ENCODE results near the gene CSRNP3.

Gene CSRNP3

DNA sequence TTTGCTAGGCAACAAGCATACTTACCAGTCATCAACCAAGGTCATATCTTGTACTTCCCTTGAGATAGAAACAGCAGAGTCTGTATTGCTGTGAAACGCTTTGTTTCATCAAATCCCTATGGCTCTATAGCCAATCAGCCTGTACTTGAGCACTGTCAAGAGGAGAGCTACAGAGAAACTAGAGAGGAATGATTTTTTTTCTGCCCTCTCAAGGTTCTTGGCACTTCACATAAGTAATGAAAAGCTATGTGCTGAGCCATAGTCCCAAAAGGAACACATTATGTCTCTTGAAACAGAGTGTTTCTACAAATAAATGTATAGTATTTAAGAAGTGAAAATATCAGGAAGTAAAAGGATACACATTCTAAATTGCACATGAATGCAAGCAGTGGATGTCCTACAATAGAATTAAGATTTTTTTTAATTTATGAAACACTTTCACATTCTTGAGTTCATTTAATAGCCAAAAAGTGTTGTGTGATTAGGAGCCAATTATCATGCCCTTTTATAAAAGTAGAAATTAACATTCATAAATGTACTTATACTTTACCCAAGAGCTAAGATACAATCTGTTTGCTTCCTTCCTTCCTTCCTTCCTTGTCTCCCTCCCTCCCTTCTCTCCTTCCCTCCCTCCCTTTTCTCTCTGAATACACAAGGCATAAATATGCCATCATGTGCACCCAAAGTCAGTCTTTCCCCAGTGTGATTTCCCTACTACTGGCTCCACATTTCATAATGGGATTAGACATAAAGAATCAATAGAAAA lies 131.8 kb downstream of the CSRNP3 start (continued):
- TF ChIP-seq, protein P1, sequence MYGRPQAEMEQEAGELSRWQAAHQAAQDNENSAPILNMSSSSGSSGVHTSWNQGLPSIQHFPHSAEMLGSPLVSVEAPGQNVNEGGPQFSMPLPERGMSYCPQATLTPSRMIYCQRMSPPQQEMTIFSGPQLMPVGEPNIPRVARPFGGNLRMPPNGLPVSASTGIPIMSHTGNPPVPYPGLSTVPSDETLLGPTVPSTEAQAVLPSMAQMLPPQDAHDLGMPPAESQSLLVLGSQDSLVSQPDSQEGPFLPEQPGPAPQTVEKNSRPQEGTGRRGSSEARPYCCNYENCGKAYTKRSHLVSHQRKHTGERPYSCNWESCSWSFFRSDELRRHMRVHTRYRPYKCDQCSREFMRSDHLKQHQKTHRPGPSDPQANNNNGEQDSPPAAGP (tag by site-specific recombination; IDR thresholded peaks at IDR 0.05): no peak
- TF ChIP-seq ZNF184 (tag by site-specific recombination; IDR thresholded peaks at IDR 0.05): no peak

DNA sequence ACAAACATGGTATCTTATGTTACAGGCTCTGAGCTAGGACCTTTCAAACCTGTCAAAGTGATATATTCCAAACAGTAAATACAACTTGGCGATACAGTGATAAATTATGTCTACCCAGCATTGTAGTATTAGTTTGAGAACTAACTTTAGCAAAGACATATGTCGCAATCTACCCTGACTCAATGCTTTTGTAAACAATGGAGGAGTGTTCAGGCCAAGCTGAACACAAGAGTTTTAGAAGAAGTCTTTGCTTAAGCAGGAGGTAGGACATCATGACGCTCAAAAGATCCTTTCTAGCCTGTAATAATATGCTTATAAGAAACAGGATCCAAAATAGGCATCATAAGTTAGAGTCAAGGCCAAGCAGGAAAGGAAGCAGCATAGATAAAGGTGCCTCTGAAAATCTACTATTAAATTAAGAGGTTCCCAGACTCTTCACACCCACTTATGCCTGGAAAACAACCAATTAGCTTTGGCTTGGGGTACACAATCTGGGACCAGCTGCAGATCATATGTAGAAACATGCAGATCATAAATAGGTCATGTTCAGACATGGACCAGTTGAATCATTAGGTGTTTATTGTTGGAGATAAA lies 132.5 kb downstream of the CSRNP3 start:
- Histone ChIP-seq H3K9me3 (ENCODE audit: control insufficient read depth, insufficient read depth, low read depth, low read length) (no peaks in the 10 kb centered on the region), H3K27ac (ENCODE audit: extremely low read depth, low read depth, low read length) (no peak overlapping the region), H3K4me1 (ENCODE audit: control insufficient read depth, insufficient read depth, low read length) (peaks cover 2% of the 10 kb centered on the region; the same call in 1 of the 2 replicates), H3K36me3 (ENCODE audit: control insufficient read depth in 2 of 2, insufficient read depth in 1 of 2, low read length in 2 of 2) (no peaks in the 10 kb centered on the region), H3K4me3 (ENCODE audit: low read depth, low read length) (no peak overlapping the region)
- POLR2A ChIA-PET: no interaction called here
- CTCF ChIA-PET: no interaction called here
- TF ChIP-seq FEZF1 (tag by site-specific recombination; IDR thresholded peaks at IDR 0.05) (no peak), TRIM28 (IDR thresholded peaks at IDR 0.05; ENCODE audit: borderline replicate concordance, low read length) (peak; percentile 59; the same call in 1 of the 2 replicates), ZNF501 (tag by site-specific recombination; IDR thresholded peaks at IDR 0.05) (no peak), BCL11B (tag by site-specific recombination; IDR thresholded peaks at IDR 0.05; ENCODE audit: low read depth) (no peak), ZNF214 (tag by site-specific recombination; IDR thresholded peaks at IDR 0.05; ENCODE audit: borderline replicate concordance) (no peak), ZNF707 (tag by site-specific recombination; IDR thresholded peaks at IDR 0.05) (no peak), ZNF202 (tag by site-specific recombination; IDR thresholded peaks at IDR 0.05; ENCODE audit: borderline replicate concordance) (no peak), SP2 (tag by site-specific recombination; IDR thresholded peaks at IDR 0.05) (no peak)

DNA sequence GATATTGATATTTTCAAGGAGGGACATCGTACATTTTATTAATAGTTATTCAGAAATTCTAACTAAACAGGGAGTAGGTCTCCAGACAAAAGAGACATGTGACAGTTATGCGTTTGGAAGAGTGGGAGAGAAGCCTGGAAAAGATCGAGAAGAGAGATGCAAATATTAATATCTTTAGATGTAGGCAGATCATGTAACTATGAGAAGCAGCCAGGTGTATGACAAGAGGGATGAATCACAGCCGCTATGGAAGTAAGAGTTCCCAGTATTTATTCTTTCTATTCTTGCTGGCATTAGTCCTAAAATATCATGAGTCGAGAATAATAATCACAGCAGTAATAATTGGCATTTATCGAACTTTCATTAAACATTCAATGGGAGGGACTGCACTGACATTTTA lies 140.2 kb downstream of the CSRNP3 start:
- Histone ChIP-seq H3K4me1 (ENCODE audit: control insufficient read depth, insufficient read depth, low read length) (peaks cover 4% of the 10 kb centered on the region), H3K36me3 (ENCODE audit: control insufficient read depth in 2 of 2, insufficient read depth in 1 of 2, low read length in 2 of 2) (no peaks in the 10 kb centered on the region), H3K4me3 (ENCODE audit: low read depth, low read length) (no peak overlapping the region), H3K9me3 (ENCODE audit: control insufficient read depth, insufficient read depth, low read depth, low read length) (no peaks in the 10 kb centered on the region), H3K27ac (ENCODE audit: extremely low read depth, low read depth, low read length) (no peak overlapping the region)
- POLR2A ChIA-PET: no interaction called here
- CTCF ChIA-PET: no interaction called here
- TF ChIP-seq KLF1 (tag by site-specific recombination; IDR thresholded peaks at IDR 0.05): no peak
- no peak for TF ChIP-seq KLF8 (tag by site-specific recombination; IDR thresholded peaks at IDR 0.05)
- no peak for TF ChIP-seq ZNF292 (tag by site-specific recombination; IDR thresholded peaks at IDR 0.05; ENCODE audit: borderline replicate concordance, low read depth)
- no peak for TF ChIP-seq ZNF558 (tag by site-specific recombination; IDR thresholded peaks at IDR 0.05)
- TF ChIP-seq, protein P2, sequence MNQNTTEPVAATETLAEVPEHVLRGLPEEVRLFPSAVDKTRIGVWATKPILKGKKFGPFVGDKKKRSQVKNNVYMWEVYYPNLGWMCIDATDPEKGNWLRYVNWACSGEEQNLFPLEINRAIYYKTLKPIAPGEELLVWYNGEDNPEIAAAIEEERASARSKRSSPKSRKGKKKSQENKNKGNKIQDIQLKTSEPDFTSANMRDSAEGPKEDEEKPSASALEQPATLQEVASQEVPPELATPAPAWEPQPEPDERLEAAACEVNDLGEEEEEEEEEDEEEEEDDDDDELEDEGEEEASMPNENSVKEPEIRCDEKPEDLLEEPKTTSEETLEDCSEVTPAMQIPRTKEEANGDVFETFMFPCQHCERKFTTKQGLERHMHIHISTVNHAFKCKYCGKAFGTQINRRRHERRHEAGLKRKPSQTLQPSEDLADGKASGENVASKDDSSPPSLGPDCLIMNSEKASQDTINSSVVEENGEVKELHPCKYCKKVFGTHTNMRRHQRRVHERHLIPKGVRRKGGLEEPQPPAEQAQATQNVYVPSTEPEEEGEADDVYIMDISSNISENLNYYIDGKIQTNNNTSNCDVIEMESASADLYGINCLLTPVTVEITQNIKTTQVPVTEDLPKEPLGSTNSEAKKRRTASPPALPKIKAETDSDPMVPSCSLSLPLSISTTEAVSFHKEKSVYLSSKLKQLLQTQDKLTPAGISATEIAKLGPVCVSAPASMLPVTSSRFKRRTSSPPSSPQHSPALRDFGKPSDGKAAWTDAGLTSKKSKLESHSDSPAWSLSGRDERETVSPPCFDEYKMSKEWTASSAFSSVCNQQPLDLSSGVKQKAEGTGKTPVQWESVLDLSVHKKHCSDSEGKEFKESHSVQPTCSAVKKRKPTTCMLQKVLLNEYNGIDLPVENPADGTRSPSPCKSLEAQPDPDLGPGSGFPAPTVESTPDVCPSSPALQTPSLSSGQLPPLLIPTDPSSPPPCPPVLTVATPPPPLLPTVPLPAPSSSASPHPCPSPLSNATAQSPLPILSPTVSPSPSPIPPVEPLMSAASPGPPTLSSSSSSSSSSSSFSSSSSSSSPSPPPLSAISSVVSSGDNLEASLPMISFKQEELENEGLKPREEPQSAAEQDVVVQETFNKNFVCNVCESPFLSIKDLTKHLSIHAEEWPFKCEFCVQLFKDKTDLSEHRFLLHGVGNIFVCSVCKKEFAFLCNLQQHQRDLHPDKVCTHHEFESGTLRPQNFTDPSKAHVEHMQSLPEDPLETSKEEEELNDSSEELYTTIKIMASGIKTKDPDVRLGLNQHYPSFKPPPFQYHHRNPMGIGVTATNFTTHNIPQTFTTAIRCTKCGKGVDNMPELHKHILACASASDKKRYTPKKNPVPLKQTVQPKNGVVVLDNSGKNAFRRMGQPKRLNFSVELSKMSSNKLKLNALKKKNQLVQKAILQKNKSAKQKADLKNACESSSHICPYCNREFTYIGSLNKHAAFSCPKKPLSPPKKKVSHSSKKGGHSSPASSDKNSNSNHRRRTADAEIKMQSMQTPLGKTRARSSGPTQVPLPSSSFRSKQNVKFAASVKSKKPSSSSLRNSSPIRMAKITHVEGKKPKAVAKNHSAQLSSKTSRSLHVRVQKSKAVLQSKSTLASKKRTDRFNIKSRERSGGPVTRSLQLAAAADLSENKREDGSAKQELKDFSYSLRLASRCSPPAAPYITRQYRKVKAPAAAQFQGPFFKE (tag by site-specific recombination; IDR thresholded peaks at IDR 0.05; ENCODE audit: borderline replicate concordance): no peak
- TF ChIP-seq ZNF623 (tag by site-specific recombination; IDR thresholded peaks at IDR 0.05): no peak
- TF ChIP-seq, protein P3, sequence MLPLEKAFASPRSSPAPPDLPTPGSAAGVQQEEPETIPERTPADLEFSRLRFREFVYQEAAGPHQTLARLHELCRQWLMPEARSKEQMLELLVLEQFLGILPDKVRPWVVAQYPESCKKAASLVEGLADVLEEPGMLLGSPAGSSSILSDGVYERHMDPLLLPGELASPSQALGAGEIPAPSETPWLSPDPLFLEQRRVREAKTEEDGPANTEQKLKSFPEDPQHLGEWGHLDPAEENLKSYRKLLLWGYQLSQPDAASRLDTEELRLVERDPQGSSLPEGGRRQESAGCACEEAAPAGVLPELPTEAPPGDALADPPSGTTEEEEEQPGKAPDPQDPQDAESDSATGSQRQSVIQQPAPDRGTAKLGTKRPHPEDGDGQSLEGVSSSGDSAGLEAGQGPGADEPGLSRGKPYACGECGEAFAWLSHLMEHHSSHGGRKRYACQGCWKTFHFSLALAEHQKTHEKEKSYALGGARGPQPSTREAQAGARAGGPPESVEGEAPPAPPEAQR (tag by site-specific recombination; IDR thresholded peaks at IDR 0.05): no peak
- TF ChIP-seq ZNF600 (tag by site-specific recombination; IDR thresholded peaks at IDR 0.05): no peak
- no peak for TF ChIP-seq ZNF560 (tag by site-specific recombination; IDR thresholded peaks at IDR 0.05; ENCODE audit: borderline replicate concordance)
- TF ChIP-seq, protein P4, sequence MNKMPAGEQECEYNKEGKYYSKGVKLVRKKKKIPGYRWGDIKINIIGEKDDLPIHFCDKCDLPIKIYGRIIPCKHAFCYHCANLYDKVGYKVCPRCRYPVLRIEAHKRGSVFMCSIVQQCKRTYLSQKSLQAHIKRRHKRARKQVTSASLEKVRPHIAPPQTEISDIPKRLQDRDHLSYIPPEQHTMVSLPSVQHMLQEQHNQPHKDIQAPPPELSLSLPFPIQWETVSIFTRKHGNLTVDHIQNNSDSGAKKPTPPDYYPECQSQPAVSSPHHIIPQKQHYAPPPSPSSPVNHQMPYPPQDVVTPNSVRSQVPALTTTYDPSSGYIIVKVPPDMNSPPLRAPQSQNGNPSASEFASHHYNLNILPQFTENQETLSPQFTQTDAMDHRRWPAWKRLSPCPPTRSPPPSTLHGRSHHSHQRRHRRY (tag by site-specific recombination; IDR thresholded peaks at IDR 0.05): no peak
- TF ChIP-seq, protein P5, sequence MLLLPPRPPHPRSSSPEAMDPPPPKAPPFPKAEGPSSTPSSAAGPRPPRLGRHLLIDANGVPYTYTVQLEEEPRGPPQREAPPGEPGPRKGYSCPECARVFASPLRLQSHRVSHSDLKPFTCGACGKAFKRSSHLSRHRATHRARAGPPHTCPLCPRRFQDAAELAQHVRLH (tag by site-specific recombination; IDR thresholded peaks at IDR 0.05): no peak
- TF ChIP-seq, protein P6, sequence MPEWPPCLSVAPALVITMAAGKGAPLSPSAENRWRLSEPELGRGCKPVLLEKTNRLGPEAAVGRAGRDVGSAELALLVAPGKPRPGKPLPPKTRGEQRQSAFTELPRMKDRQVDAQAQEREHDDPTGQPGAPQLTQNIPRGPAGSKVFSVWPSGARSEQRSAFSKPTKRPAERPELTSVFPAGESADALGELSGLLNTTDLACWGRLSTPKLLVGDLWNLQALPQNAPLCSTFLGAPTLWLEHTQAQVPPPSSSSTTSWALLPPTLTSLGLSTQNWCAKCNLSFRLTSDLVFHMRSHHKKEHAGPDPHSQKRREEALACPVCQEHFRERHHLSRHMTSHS (tag by site-specific recombination; IDR thresholded peaks at IDR 0.05): no peak
